H9 (cell line): ENCODE measurements around the gene PPP1R1B. TPM values are rescaled to one million over a fixed set of nuclear protein-coding genes. Genes with fewer than 3 reads are reported as not detected.

Source experiments
- DNase-seq: peaks from one replicate; pipeline ENCODE4 v3.0.0-alpha.2; 2017
- H2AFZ ChIP-seq: one replicate; pipeline ENCODE4 v1.6.1; 2013; ENCODE audit warnings: mild to moderate bottlenecking, low read length, control low read depth, moderate library complexity
- H2AK5ac ChIP-seq: 2 replicates; pipeline ENCODE4 v1.6.1; 2013; ENCODE audit warnings: low read length, control low read depth, mixed read lengths; ENCODE audit not compliant: insufficient read length
- H2BK120ac ChIP-seq: one replicate; pipeline ENCODE4 v1.6.1; 2013; ENCODE audit warnings: low read depth, mild to moderate bottlenecking, low read length, control low read depth, inconsistent platforms; ENCODE audit not compliant: poor library complexity, severe bottlenecking
- H2BK12ac ChIP-seq: 2 replicates; pipeline ENCODE4 v1.6.1; 2013; ENCODE audit warnings: low read length, control low read depth, mixed read lengths, low read depth; ENCODE audit not compliant: insufficient read length
- H2BK15ac ChIP-seq: 2 replicates; pipeline ENCODE4 v1.6.1; 2013; ENCODE audit warnings: low read depth, low read length, control low read depth
- H2BK20ac ChIP-seq: one replicate; pipeline ENCODE4 v1.6.1; 2013; ENCODE audit warnings: low read depth, mild to moderate bottlenecking, low read length, control low read depth, inconsistent platforms; ENCODE audit not compliant: poor library complexity, severe bottlenecking
- H2BK5ac ChIP-seq: 2 replicates; pipeline ENCODE4 v1.6.1; 2013; ENCODE audit warnings: low read length, control low read depth, mixed read lengths; ENCODE audit not compliant: insufficient read length
- H3K14ac ChIP-seq: 2 replicates; pipeline ENCODE4 v1.6.1; 2013; ENCODE audit warnings: low read length, control low read depth; ENCODE audit not compliant: insufficient read depth
- H3K18ac ChIP-seq: 2 replicates; pipeline ENCODE4 v1.6.1; 2013; ENCODE audit warnings: low read depth, mild to moderate bottlenecking, mixed read lengths, low read length, control low read depth; ENCODE audit not compliant: insufficient read length
- H3K23ac ChIP-seq: 2 replicates; pipeline ENCODE4 v1.6.1; 2013; ENCODE audit warnings: low read length, control low read depth, mixed read lengths, low read depth; ENCODE audit not compliant: insufficient read length
- H3K23me2 ChIP-seq: 2 replicates; pipeline ENCODE4 v1.6.1; 2013; ENCODE audit warnings: low read depth, mild to moderate bottlenecking, mixed read lengths, low read length, control low read depth; ENCODE audit not compliant: insufficient read length, poor library complexity, severe bottlenecking
- H3K27ac ChIP-seq: 2 replicates; pipeline ENCODE4 v1.5.1; 2013; ENCODE audit warnings: low read length, control low read depth, mixed read lengths, low read depth; ENCODE audit not compliant: insufficient read length
- H3K27me3 ChIP-seq: 2 replicates; pipeline ENCODE4 v1.6.1; 2013; ENCODE audit warnings: low read length, control low read depth, inconsistent platforms; ENCODE audit not compliant: insufficient read depth
- H3K4ac ChIP-seq: 2 replicates; pipeline ENCODE4 v1.6.1; 2013; ENCODE audit warnings: low read depth, mild to moderate bottlenecking, control low read depth, inconsistent platforms, low read length, moderate library complexity
- H3K4me1 ChIP-seq: 2 replicates; pipeline ENCODE4 v1.6.1; 2013; ENCODE audit warnings: low read length, control low read depth, inconsistent platforms; ENCODE audit not compliant: insufficient read depth
- H3K4me2 ChIP-seq: 2 replicates; pipeline ENCODE4 v1.6.1; 2013; ENCODE audit warnings: low read length, control low read depth, mixed read lengths; ENCODE audit not compliant: insufficient read length, insufficient read depth
- H3K56ac ChIP-seq: 2 replicates; pipeline ENCODE4 v1.6.1; 2013; ENCODE audit warnings: low read depth, mild to moderate bottlenecking, mixed read lengths, low read length, control low read depth; ENCODE audit not compliant: insufficient read length
- H3K79me1 ChIP-seq: 2 replicates; pipeline ENCODE4 v1.6.1; 2013; ENCODE audit warnings: low read depth, mild to moderate bottlenecking, moderate library complexity, low read length, control low read depth, inconsistent platforms; ENCODE audit not compliant: insufficient read depth, poor library complexity, severe bottlenecking
- H3K79me2 ChIP-seq: 2 replicates; pipeline ENCODE4 v1.6.1; 2013; ENCODE audit warnings: low read length, control low read depth, inconsistent platforms; ENCODE audit not compliant: insufficient read depth
- H3K9ac ChIP-seq: 2 replicates; pipeline ENCODE4 v1.6.1; 2013; ENCODE audit warnings: low read length, control low read depth, mixed read lengths; ENCODE audit not compliant: insufficient read length; ENCODE audit errors: extremely low read depth
- H3K9me3 ChIP-seq: one replicate; pipeline ENCODE4 v1.6.1; 2013; ENCODE audit warnings: low read depth, low read length, inconsistent platforms; ENCODE audit not compliant: control insufficient read depth
- H3T11ph ChIP-seq: one replicate; pipeline ENCODE4 v1.6.1; 2013; ENCODE audit warnings: mild to moderate bottlenecking, low read length, control low read depth, inconsistent platforms
- H4K20me1 ChIP-seq: one replicate; pipeline ENCODE4 v1.6.1; 2013; ENCODE audit not compliant: control insufficient read depth, insufficient read length, insufficient read depth
- H4K5ac ChIP-seq: 2 replicates; pipeline ENCODE4 v1.6.1; 2013; ENCODE audit warnings: low read depth, mild to moderate bottlenecking, mixed read lengths, low read length, control low read depth; ENCODE audit not compliant: insufficient read length
- H4K8ac ChIP-seq: replicated peaks from 2 replicates; pipeline ENCODE4 v1.6.1; 2013; ENCODE audit warnings: low read length, control low read depth, mixed read lengths, low read depth; ENCODE audit not compliant: insufficient read length
- H4K91ac ChIP-seq: 2 replicates; pipeline ENCODE4 v1.6.1; 2013; ENCODE audit warnings: low read depth, mild to moderate bottlenecking, moderate library complexity, mixed read lengths, low read length, control low read depth; ENCODE audit not compliant: insufficient read length
- H3K27ac Mint-ChIP-seq, 3 experiments: 2 replicates in 2 of 3; 3 replicates in 1 of 3; pipeline ENCODE4 v1.8.0; 2020 to 2021; ENCODE audit warnings: mixed read lengths in 3 of 3, mild to moderate bottlenecking in 1 of 3, moderate library complexity in 1 of 3
- H3K27me3 Mint-ChIP-seq: 2 replicates; pipeline ENCODE4 v1.8.0; 2021; ENCODE audit warnings: low read depth, mild to moderate bottlenecking, moderate library complexity, mixed read lengths
- H3K36me3 Mint-ChIP-seq, 3 experiments: 2 replicates in 2 of 3; 3 replicates in 1 of 3; pipeline ENCODE4 v1.8.0; 2020 to 2021; ENCODE audit warnings: low read depth in 3 of 3, mixed read lengths in 3 of 3; ENCODE audit not compliant: insufficient read depth in 1 of 3
- H3K4me1 Mint-ChIP-seq, 2 experiments: 2 replicates each; pipeline ENCODE4 v1.8.0; 2020; ENCODE audit warnings: mixed read lengths in 2 of 2
- H3K4me3 Mint-ChIP-seq, 2 experiments: 2 replicates in 1 of 2; 3 replicates in 1 of 2; pipeline ENCODE4 v1.8.0; 2020 to 2021; ENCODE audit warnings: mild to moderate bottlenecking in 2 of 2, mixed read lengths in 2 of 2, moderate library complexity in 1 of 2
- H3K9me3 Mint-ChIP-seq, 2 experiments: 2 replicates in 1 of 2; 3 replicates in 1 of 2; pipeline ENCODE4 v1.8.0; 2020; ENCODE audit warnings: mild to moderate bottlenecking in 2 of 2, mixed read lengths in 2 of 2, moderate library complexity in 1 of 2
- CTCF ChIP-seq: fragments of 200-600 bp; sonication (generic); conservative IDR thresholded peaks from 3 replicates; pipeline ENCODE4 v1.8.0; 2021; ENCODE audit warnings: antibody characterized with exemption, mild to moderate bottlenecking
- WGBS: extraction: QIAGEN DNeasy Blood & Tissue Kit; methylation state at CpG from one replicate; pipeline ENCODE4 v1.1.7; 2013; ENCODE audit warnings: missing lambda C conversion rate, low lambda C conversion rate, mixed read lengths; ENCODE audit not compliant: insufficient read length; ENCODE audit errors: extremely low coverage; 5-methylcytosine and 5-hydroxymethylcytosine counted together
- total RNA-seq: library from RNA; stranded (reverse); gene quantifications from 2 replicates; pipeline ENCODE4 v1.2.1, GENCODE V29; 2021

PPP1R1B gene
- total RNA-seq, 1 experiment from 2014 or later: 15.5 TPM

GRCh38 chr17:39611401-39612112 lies 15.2 kb upstream of the PPP1R1B start:
- no peak overlapping the region for H3K27ac Mint-ChIP-seq
- H3K4me3 Mint-ChIP-seq: no peak overlapping the region
- no peak for DNase-seq
- no peak overlapping the region for H3K23ac ChIP-seq
- H3K27me3 ChIP-seq: peaks cover 38% of the 10 kb centered on the region
- H3K27me3 Mint-ChIP-seq: peaks cover 100% of the 10 kb centered on the region
- no peaks in the 10 kb centered on the region for H3K79me1 ChIP-seq
- no peak for TF ChIP-seq CTCF
- H2AFZ ChIP-seq: no peak overlapping the region
- no peaks in the 10 kb centered on the region; the same call in 1 of the 2 replicates for H3K4me1 ChIP-seq
- H3K56ac ChIP-seq: no peak overlapping the region
- no peaks in the 10 kb centered on the region for H3K9me3 Mint-ChIP-seq
- H3K36me3 Mint-ChIP-seq: no peaks in the 10 kb centered on the region
- no peak overlapping the region for H2BK15ac ChIP-seq
- no peak overlapping the region for H3K14ac ChIP-seq
- H3K23me2 ChIP-seq: peaks cover 4% of the 10 kb centered on the region
- no peak overlapping the region for H3T11ph ChIP-seq
- no peak overlapping the region for H4K91ac ChIP-seq
- no peak overlapping the region for H3K9ac ChIP-seq
- H3K27ac ChIP-seq: no peak overlapping the region
- H3K4me1 Mint-ChIP-seq: peaks cover 7 to 22% of the 10 kb centered on the region in 2 experiments
- H2BK5ac ChIP-seq: no peak overlapping the region
- H4K5ac ChIP-seq: no peak overlapping the region
- no peaks in the 10 kb centered on the region for H3K79me2 ChIP-seq
- no CpG with 5 or more reads among the region's 9 CpGs for WGBS
- H2BK20ac ChIP-seq: no peak overlapping the region
- no peak overlapping the region for H4K8ac ChIP-seq
- no peaks in the 10 kb centered on the region for H3K9me3 ChIP-seq
- no peaks in the 10 kb centered on the region for H4K20me1 ChIP-seq
- no peak overlapping the region for H3K4ac ChIP-seq
- no peak overlapping the region for H3K18ac ChIP-seq
- H2AK5ac ChIP-seq: no peak overlapping the region
- H2BK120ac ChIP-seq: no peak overlapping the region
- no peak overlapping the region for H3K4me2 ChIP-seq
- H2BK12ac ChIP-seq: no peak overlapping the region
